ENCODE measurements around the gene MAP2K2. TPM values are rescaled to one million over a fixed set of nuclear protein-coding genes. Genes with fewer than 3 reads are reported as not detected.

MAP2K2 gene
- total and polyA plus RNA-seq, 9 of the 15 experiments (the other 6 are each of a cell fraction or from before 2014, with no cell fraction given) = 1.0 to 151 (median 58.3) TPM

DNA sequence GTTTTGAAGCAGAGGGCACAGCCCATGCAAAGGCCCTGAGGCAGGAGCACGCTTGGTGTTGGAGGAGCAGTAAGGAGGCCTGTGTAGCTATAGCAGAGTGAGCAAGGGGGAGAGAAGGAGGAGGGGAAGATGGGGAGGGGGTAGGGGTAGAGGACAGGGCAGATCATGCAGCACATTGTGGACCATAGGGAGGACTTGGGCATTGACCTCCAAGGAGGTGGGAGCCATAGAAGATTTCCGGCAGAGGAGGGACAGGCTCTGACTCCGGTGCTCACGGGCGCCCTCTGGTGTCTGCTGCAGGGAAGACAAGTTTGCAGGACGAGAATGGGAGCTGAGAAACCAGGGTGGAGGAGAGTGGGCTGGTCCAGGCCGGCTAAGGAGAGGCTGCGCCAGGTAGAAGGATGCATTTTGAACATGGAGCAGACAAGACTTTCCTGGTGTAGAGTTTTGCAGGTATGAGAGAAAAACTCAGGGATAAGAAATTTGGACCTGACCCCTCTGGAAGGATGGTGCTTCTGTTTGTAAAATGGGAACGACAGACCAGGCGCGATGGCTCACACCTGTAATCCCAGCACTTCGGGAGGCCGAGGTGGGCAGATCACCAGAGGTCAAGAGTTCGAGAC lies 15.8 kb upstream of the MAP2K2 start (continued):
- TF ChIP-seq MYBL2 (IDR thresholded peaks at IDR 0.05; ENCODE audit: low read depth) (no peak), MYBL2 (CRISPR knock-in tag; IDR thresholded peaks at IDR 0.05; ENCODE audit: borderline replicate concordance) (no peak), GMEB1 (CRISPR knock-in tag; IDR thresholded peaks at IDR 0.05) (no peak), ARNT (IDR thresholded peaks at IDR 0.05) (no peak), NRF1 (conservative IDR thresholded peaks at IDR 0.05 in 1 of 2, IDR thresholded peaks at IDR 0.05 in 1 of 2) (peak in 1 of 2 experiments; percentile 25; a peak in 2 of 4 replicates), DMBX1 (CRISPR knock-in tag; IDR thresholded peaks at IDR 0.05; ENCODE audit: borderline replicate concordance) (no peak), JUND (IDR thresholded peaks at IDR 0.05; ENCODE audit: borderline replicate concordance, low read depth, low read length) (0 out of 2 replicates have a peak, but pooled peaks have one; percentile 5), JUND (tag; IDR thresholded peaks at IDR 0.05; ENCODE audit: borderline replicate concordance, low read depth, low read length) (no peak), SMC3 (conservative IDR thresholded peaks at IDR 0.05; ENCODE audit: insufficient read depth, low read depth, low read length) (peak; percentile 70), ZNF586 (CRISPR knock-in tag; conservative IDR thresholded peaks at IDR 0.05) (no peak), OTX1 (CRISPR knock-in tag; IDR thresholded peaks at IDR 0.05) (no peak), PRDM10 (IDR thresholded peaks at IDR 0.05; ENCODE audit: partially characterized antibody) (peak; percentile 62), HCFC1 (IDR thresholded peaks at IDR 0.05; ENCODE audit: low read depth, low read length) (no peak), KDM1A (IDR thresholded peaks at IDR 0.05) (peak; percentile 56 to 87; a peak in 2 of 4 replicates), RAD21 (CRISPR knock-in tag; conservative IDR thresholded peaks at IDR 0.05 in 1 of 2, IDR thresholded peaks at IDR 0.05 in 1 of 2) (peak; percentile 40 to 66)
- TF ChIP-seq, protein P1, sequence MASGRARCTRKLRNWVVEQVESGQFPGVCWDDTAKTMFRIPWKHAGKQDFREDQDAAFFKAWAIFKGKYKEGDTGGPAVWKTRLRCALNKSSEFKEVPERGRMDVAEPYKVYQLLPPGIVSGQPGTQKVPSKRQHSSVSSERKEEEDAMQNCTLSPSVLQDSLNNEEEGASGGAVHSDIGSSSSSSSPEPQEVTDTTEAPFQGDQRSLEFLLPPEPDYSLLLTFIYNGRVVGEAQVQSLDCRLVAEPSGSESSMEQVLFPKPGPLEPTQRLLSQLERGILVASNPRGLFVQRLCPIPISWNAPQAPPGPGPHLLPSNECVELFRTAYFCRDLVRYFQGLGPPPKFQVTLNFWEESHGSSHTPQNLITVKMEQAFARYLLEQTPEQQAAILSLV (tag; IDR thresholded peaks at IDR 0.05) = no peak
- TF ChIP-seq, protein P2, sequence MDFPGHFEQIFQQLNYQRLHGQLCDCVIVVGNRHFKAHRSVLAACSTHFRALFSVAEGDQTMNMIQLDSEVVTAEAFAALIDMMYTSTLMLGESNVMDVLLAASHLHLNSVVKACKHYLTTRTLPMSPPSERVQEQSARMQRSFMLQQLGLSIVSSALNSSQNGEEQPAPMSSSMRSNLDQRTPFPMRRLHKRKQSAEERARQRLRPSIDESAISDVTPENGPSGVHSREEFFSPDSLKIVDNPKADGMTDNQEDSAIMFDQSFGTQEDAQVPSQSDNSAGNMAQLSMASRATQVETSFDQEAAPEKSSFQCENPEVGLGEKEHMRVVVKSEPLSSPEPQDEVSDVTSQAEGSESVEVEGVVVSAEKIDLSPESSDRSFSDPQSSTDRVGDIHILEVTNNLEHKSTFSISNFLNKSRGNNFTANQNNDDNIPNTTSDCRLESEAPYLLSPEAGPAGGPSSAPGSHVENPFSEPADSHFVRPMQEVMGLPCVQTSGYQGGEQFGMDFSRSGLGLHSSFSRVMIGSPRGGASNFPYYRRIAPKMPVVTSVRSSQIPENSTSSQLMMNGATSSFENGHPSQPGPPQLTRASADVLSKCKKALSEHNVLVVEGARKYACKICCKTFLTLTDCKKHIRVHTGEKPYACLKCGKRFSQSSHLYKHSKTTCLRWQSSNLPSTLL (IDR thresholded peaks at IDR 0.05) = peak; percentile 72
